ENCODE results near the gene PIAS1. TPM values are rescaled to one million over a fixed set of nuclear protein-coding genes. Genes with fewer than 3 reads are reported as not detected.
"Not testable (repeated sequence)": the region's sequence is repeated elsewhere in the genome, so short reads cannot be mapped to it uniquely, and the experiment has no call there.

PIAS1 gene
- total RNA-seq, 1 experiment from 2014 or later, result 25.9 TPM

- no TSS peak for BruUV-seq (replicated peaks)
- Histone ChIP-seq H4K20me1 (ENCODE audit: insufficient read depth) (no peaks in the 10 kb centered on the region; the same call in 1 of the 2 replicates), H3K4me1 (ENCODE audit: control insufficient read depth in 1 of 2, insufficient read depth in 2 of 2, low read length in 2 of 2) (no peaks in the 10 kb centered on the region), H3K4me2 (ENCODE audit: low read length) (no peak overlapping the region), H2AFZ (ENCODE audit: low read depth, low read length, poor library complexity, severe bottlenecking) (no peak overlapping the region), H3K27ac (ENCODE audit: low read depth, low read length) (no peak overlapping the region), H3K4me3 (replicated peaks in 1 of 2; ENCODE audit: low read depth in 1 of 2, low read length in 2 of 2) (no peak overlapping the region), H3K36me3 (ENCODE audit: control insufficient read depth in 1 of 2, insufficient read depth in 2 of 2, low read length in 2 of 2) (0 out of 4 replicates have a peak, but pooled peaks cover 0 to 3% of the 10 kb centered on the region in 2 experiments), H3K9me3 (ENCODE audit: control insufficient read depth in 1 of 2, insufficient read depth in 1 of 2, low read depth in 1 of 2, low read length in 2 of 2) (no peaks in the 10 kb centered on the region), H3K9me2 (ENCODE audit: insufficient read depth) (no peaks in the 10 kb centered on the region), H3K79me2 (ENCODE audit: insufficient read depth, low read length) (no peaks in the 10 kb centered on the region), H3K9ac (ENCODE audit: low read length) (no peak overlapping the region), H3K27me3 (ENCODE audit: insufficient read depth, low read length) (no peaks in the 10 kb centered on the region)
- no peak for DNase-seq (ENCODE audit: low read depth, low spot score)
- intact Hi-C loops (cut with micrococcal nuclease), result no loop called here
- ATAC-seq, result no peak
- ChIA-PET CTCF (interaction anchor here (1.7 to 2.1 kb wide), 2 partner anchors 8 to 10 kb away, joined by 4 to 15 read pairs; no protein-coding TSS in a partner anchor), POLR2A (no interaction called here), RAD21 (ENCODE audit: low non-redundant PET in 1 of 2, low total read pairs in 2 of 2, uncharacterized antibody in 2 of 2, unreplicated experiment in 2 of 2) (no interaction called here)
- TF ChIP-seq EZH2phosphoT487 (IDR thresholded peaks at IDR 0.05; ENCODE audit: borderline replicate concordance), result no peak
- TF ChIP-seq ZNF274 (IDR thresholded peaks at IDR 0.05; ENCODE audit: low read depth, low read length), result no peak
- no peak for TF ChIP-seq TCF7L2 (IDR thresholded peaks at IDR 0.05; ENCODE audit: borderline replicate concordance, extremely low read depth, insufficient read depth, insufficient read length)
- TF ChIP-seq JUND (IDR thresholded peaks at IDR 0.05), result no peak
These were observed 109.1 kb downstream of the PIAS1 start for GRCh38 chr15:68163191-68163590.

GRCh38 chr15:68166847-68167246 is 112.7 kb downstream of the PIAS1 start:
- Histone ChIP-seq H3K36me3 (ENCODE audit: control insufficient read depth in 1 of 2, insufficient read depth in 2 of 2, low read length in 2 of 2) (0 out of 4 replicates have a peak, but pooled peaks cover 0 to 3% of the 10 kb centered on the region in 2 experiments), H3K79me2 (ENCODE audit: insufficient read depth, low read length) (no peaks in the 10 kb centered on the region), H3K9ac (ENCODE audit: low read length) (no peak overlapping the region), H3K27me3 (ENCODE audit: insufficient read depth, low read length) (no peaks in the 10 kb centered on the region), H2AFZ (ENCODE audit: low read depth, low read length, poor library complexity, severe bottlenecking) (no peak overlapping the region), H3K27ac (ENCODE audit: low read depth, low read length) (no peak overlapping the region), H3K9me3 (ENCODE audit: control insufficient read depth in 1 of 2, insufficient read depth in 1 of 2, low read depth in 1 of 2, low read length in 2 of 2) (no peaks in the 10 kb centered on the region), H3K9me2 (ENCODE audit: insufficient read depth) (no peaks in the 10 kb centered on the region), H3K4me3 (replicated peaks in 1 of 2; ENCODE audit: low read depth in 1 of 2, low read length in 2 of 2) (no peak overlapping the region), H3K4me2 (ENCODE audit: low read length) (no peak overlapping the region), H3K4me1 (ENCODE audit: control insufficient read depth in 1 of 2, insufficient read depth in 2 of 2, low read length in 2 of 2) (no peaks in the 10 kb centered on the region), H4K20me1 (ENCODE audit: insufficient read depth) (no peaks in the 10 kb centered on the region; the same call in 1 of the 2 replicates)
- BruUV-seq (replicated peaks), result no TSS peak
- ChIA-PET POLR2A (no interaction called here), CTCF (interaction anchor here (1.0 kb wide), 1 partner anchor 12 kb away, joined by 3 read pairs; no protein-coding TSS in a partner anchor), RAD21 (ENCODE audit: low non-redundant PET in 1 of 2, low total read pairs in 2 of 2, uncharacterized antibody in 2 of 2, unreplicated experiment in 2 of 2) (interaction anchor here in 1 of 2 experiments (0.6 kb wide), 1 partner anchor 16 kb away, joined by 3 read pairs; no protein-coding TSS in a partner anchor)
- no peak for TF ChIP-seq FOSL1 (IDR thresholded peaks at IDR 0.05; ENCODE audit: low read depth)
- DNase-seq (ENCODE audit: low read depth, low spot score) (no peak), ATAC-seq (no peak)
- intact Hi-C loops (cut with micrococcal nuclease), result no loop called here

- not testable (repeated sequence) for H3K27me3 ChIP-seq (ENCODE audit: insufficient read depth, low read length); BruUV-seq (replicated peaks)
These were observed 117.9 kb downstream of the PIAS1 start for GRCh38 chr15:68172037-68172436.

More at GRCh38 chr15:68172037-68172436, 117.9 kb downstream of the PIAS1 start:
- H3K4me1 ChIP-seq (ENCODE audit: control insufficient read depth in 1 of 2, insufficient read depth in 2 of 2, low read length in 2 of 2); RAD21 ChIA-PET (ENCODE audit: low non-redundant PET in 1 of 2, low total read pairs in 2 of 2, uncharacterized antibody in 2 of 2, unreplicated experiment in 2 of 2); H3K9me3 ChIP-seq (ENCODE audit: control insufficient read depth in 1 of 2, insufficient read depth in 1 of 2, low read depth in 1 of 2, low read length in 2 of 2); H3K4me2 ChIP-seq (ENCODE audit: low read length); intact Hi-C loops (cut with micrococcal nuclease); H3K36me3 ChIP-seq (ENCODE audit: control insufficient read depth in 1 of 2, insufficient read depth in 2 of 2, low read length in 2 of 2); DNase-seq (ENCODE audit: low read depth, low spot score); H3K27ac ChIP-seq (ENCODE audit: low read depth, low read length); H3K9ac ChIP-seq (ENCODE audit: low read length); H3K9me2 ChIP-seq (ENCODE audit: insufficient read depth); H3K4me3 ChIP-seq (replicated peaks in 1 of 2; ENCODE audit: low read depth in 1 of 2, low read length in 2 of 2); H2AFZ ChIP-seq (ENCODE audit: low read depth, low read length, poor library complexity, severe bottlenecking); ATAC-seq; H3K79me2 ChIP-seq (ENCODE audit: insufficient read depth, low read length); POLR2A ChIA-PET; CTCF ChIA-PET; H4K20me1 ChIP-seq (ENCODE audit: insufficient read depth): not testable (repeated sequence)

All from HCT116 (cell line).